GM12891 (cell line): ENCODE measurements around the gene TP73.

ENCODE experiments used
- PAX5 ChIP-seq: IDR thresholded peaks from 2 replicates; pipeline ENCODE4 v1.6.1; 2011; ENCODE audit warnings: low read length, moderate library complexity, mild to moderate bottlenecking; ENCODE audit not compliant: insufficient read depth, severe bottlenecking
- POLR2A ChIP-seq: IDR thresholded peaks from 2 replicates; pipeline ENCODE4 v1.6.1; 2011; ENCODE audit warnings: low read depth, low read length, control low read depth
- POLR2AphosphoS5 ChIP-seq: IDR thresholded peaks from 2 replicates; pipeline ENCODE4 v1.6.1; 2011; ENCODE audit warnings: low read depth, low read length, control low read depth
- POU2F2 ChIP-seq: IDR thresholded peaks from 2 replicates; pipeline ENCODE4 v1.6.1; 2011; ENCODE audit warnings: low read depth, mild to moderate bottlenecking, control low read depth, low read length, moderate library complexity
- SPI1 ChIP-seq: IDR thresholded peaks from 2 replicates; pipeline ENCODE4 v1.6.1; 2011; ENCODE audit warnings: low read depth, low read length, control low read depth

GRCh38 chr1:3641816-3642215, 10.5 kb upstream of the TP73 start:
- TF ChIP-seq POU2F2 (no peak), POLR2A (no peak), PAX5 (no peak), POLR2AphosphoS5 (no peak), SPI1 (no peak)
